Nephron (organoid): ENCODE results near the gene ZEB2.
A peak's percentile ranks its signal among the peaks of the same experiment; 100 is the strongest.

Experiments
- H3K27ac Mint-ChIP-seq, 3 experiments: 2 replicates each; pipeline ENCODE4 v1.8.0; 2020; ENCODE audit warnings: mixed read lengths in 3 of 3, mild to moderate bottlenecking in 2 of 3, moderate library complexity in 1 of 3
- H3K27me3 Mint-ChIP-seq: 2 replicates; pipeline ENCODE4 v1.8.0; 2021; ENCODE audit warnings: low read depth, mild to moderate bottlenecking, moderate library complexity, mixed read lengths
- H3K36me3 Mint-ChIP-seq: 2 replicates; pipeline ENCODE4 v1.8.0; 2020; ENCODE audit warnings: low read depth, mixed read lengths
- H3K4me1 Mint-ChIP-seq: 2 replicates; pipeline ENCODE4 v1.8.0; 2020; ENCODE audit warnings: mixed read lengths
- H3K4me3 Mint-ChIP-seq, 3 experiments: 2 replicates each; pipeline ENCODE4 v1.8.0; 2020; ENCODE audit warnings: mild to moderate bottlenecking in 3 of 3, mixed read lengths in 3 of 3, moderate library complexity in 2 of 3
- H3K9me3 Mint-ChIP-seq: 2 replicates; pipeline ENCODE4 v1.8.0; 2020; ENCODE audit warnings: mixed read lengths
- TF ChIP-seq, protein P1 (sequence below), 3 experiments: fragments of 200-600 bp; sonication (generic); IDR thresholded peaks; one replicate each; pipeline ENCODE4 v1.5.0; 2021; ENCODE audit warnings: antibody characterized with exemption in 3 of 3; ENCODE audit not compliant: unreplicated experiment in 3 of 3

ZEB2 gene

DNA sequence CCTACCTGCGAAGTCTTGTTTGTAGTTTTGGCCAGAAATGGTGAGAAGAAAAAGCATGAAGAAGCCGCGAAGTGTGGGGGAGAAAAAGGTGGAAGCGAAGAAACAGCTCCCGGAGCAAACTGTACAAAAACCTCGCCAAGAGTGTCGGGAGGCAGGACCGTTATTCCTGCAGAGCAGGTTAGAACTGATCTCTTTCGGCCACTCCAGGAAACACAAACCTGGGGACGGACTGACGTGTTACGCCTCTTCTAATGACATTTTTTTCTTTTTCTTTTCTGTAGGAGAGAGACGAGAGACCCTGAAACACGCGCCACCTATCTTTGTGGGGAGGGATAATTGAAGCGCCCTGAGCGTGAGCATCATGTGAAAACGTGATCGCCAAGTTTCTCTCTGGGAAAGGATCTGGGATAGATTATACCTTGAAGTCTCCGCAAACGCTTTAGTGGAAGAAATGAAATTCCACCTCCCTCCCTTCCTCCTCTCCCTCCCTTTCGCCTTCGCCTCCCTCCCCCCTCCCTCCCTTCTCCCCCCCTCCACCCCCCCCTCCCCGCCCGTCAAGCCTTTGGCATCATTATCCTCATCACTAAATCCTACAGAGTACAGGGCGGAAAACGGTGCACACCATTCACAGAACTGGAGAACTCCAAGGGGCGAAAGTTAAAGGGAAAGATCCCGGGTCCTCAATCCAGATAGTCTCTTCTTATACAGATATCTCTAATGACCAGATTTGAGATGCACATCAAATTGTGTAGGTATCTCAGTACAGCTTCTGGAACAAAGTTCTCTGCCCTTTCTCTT lies at the start of gene ZEB2:
Gene ZEB2, minus strand, starts transcription at position 186 of the 798 bp plus-strand sequence. CDS start 2,769 bp downstream, outside the sequence.
- Mint-ChIP-seq H3K4me3 (no peak within 1 kb of the TSS), H3K27ac (no peak within 1 kb of the TSS), H3K27me3 (peaks cover 28% of the 10 kb centered on the region), H3K9me3 (no peaks in the 10 kb centered on the region), H3K4me1 (peaks cover 36% of the 10 kb centered on the region), H3K36me3 (peaks cover 14% of the 10 kb centered on the region)
- TF ChIP-seq, protein P1, sequence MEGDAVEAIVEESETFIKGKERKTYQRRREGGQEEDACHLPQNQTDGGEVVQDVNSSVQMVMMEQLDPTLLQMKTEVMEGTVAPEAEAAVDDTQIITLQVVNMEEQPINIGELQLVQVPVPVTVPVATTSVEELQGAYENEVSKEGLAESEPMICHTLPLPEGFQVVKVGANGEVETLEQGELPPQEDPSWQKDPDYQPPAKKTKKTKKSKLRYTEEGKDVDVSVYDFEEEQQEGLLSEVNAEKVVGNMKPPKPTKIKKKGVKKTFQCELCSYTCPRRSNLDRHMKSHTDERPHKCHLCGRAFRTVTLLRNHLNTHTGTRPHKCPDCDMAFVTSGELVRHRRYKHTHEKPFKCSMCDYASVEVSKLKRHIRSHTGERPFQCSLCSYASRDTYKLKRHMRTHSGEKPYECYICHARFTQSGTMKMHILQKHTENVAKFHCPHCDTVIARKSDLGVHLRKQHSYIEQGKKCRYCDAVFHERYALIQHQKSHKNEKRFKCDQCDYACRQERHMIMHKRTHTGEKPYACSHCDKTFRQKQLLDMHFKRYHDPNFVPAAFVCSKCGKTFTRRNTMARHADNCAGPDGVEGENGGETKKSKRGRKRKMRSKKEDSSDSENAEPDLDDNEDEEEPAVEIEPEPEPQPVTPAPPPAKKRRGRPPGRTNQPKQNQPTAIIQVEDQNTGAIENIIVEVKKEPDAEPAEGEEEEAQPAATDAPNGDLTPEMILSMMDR (IDR thresholded peaks at IDR 0.05; ENCODE audit: unreplicated experiment in 3 of 3): peak; percentile 53 to 67 (median 60)

GRCh38 chr2:144567745-144568144 lies 47.8 kb upstream of the ZEB2 start:
- TF ChIP-seq, protein P1 (IDR thresholded peaks at IDR 0.05; ENCODE audit: unreplicated experiment in 3 of 3): no peak
- Mint-ChIP-seq H3K4me3 (no peak overlapping the region), H3K4me1 (no peaks in the 10 kb centered on the region), H3K9me3 (no peaks in the 10 kb centered on the region), H3K36me3 (no peaks in the 10 kb centered on the region), H3K27ac (no peak overlapping the region), H3K27me3 (no peaks in the 10 kb centered on the region)

GRCh38 chr2:144566448-144566847 lies 46.5 kb upstream of the ZEB2 start:
- no peak overlapping the region for H3K4me3 Mint-ChIP-seq
- no peaks in the 10 kb centered on the region for H3K9me3 Mint-ChIP-seq
- H3K4me1 Mint-ChIP-seq: no peaks in the 10 kb centered on the region
- no peaks in the 10 kb centered on the region for H3K27me3 Mint-ChIP-seq
- H3K27ac Mint-ChIP-seq: no peak overlapping the region
- TF ChIP-seq, protein P1 (IDR thresholded peaks at IDR 0.05; ENCODE audit: unreplicated experiment in 3 of 3): no peak
- no peaks in the 10 kb centered on the region for H3K36me3 Mint-ChIP-seq

DNA sequence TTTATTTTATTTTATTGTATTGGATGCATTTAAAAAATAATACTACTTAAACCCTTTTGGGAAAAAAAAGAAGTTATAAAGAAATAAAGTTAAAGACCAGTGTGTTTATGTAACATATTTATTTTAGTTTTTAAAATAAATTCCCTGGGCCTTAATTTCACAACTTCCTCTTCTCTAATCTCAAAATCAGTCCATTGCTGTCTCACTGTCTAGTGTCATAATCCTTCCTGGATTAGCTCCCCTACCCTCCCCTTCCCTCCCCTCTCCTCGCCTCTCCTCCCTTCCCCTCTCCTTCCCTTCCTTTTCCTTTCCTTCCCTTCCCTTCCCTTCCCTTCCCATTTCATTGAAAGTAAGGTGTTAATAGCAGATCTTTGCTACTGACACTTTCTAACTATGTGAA lies 40.3 kb upstream of the ZEB2 start:
- H3K27me3 Mint-ChIP-seq: no peaks in the 10 kb centered on the region
- no peaks in the 10 kb centered on the region for H3K36me3 Mint-ChIP-seq
- H3K4me3 Mint-ChIP-seq: no peak overlapping the region
- peaks cover 3% of the 10 kb centered on the region for H3K9me3 Mint-ChIP-seq
- TF ChIP-seq, protein P1 (IDR thresholded peaks at IDR 0.05; ENCODE audit: unreplicated experiment in 3 of 3): no peak
- no peak overlapping the region for H3K27ac Mint-ChIP-seq
- no peaks in the 10 kb centered on the region for H3K4me1 Mint-ChIP-seq

GRCh38 chr2:144559681-144560080 lies 39.8 kb upstream of the ZEB2 start:
- Mint-ChIP-seq H3K27me3 (no peaks in the 10 kb centered on the region), H3K4me1 (peaks cover 2% of the 10 kb centered on the region), H3K27ac (no peak overlapping the region), H3K9me3 (peaks cover 3% of the 10 kb centered on the region), H3K4me3 (no peak overlapping the region), H3K36me3 (no peaks in the 10 kb centered on the region)
- TF ChIP-seq, protein P1 (IDR thresholded peaks at IDR 0.05; ENCODE audit: unreplicated experiment in 3 of 3): no peak

DNA sequence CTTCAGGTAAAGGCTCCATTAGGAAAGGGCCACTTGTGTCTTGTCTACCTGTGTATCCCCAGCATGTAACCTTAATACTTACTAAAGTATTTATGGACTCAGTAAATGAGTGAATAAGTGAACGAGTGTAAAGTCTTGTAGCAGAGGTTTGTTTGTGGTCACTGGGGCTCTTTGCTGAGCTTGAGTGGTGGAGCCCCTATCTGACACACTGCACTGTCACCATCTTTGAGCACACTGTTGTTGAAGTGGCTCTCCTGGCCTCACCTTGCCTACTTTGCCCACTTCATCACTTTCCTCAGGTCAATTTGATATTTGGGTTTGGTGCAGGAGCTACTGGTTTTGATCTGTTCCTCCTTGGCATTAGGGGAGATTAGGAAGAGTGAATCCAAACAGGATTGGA lies 39.3 kb upstream of the ZEB2 start:
- Mint-ChIP-seq H3K9me3 (peaks cover 3% of the 10 kb centered on the region), H3K36me3 (no peaks in the 10 kb centered on the region), H3K4me3 (no peak overlapping the region), H3K4me1 (peaks cover 7% of the 10 kb centered on the region), H3K27ac (no peak overlapping the region), H3K27me3 (no peaks in the 10 kb centered on the region)
- TF ChIP-seq, protein P1 (IDR thresholded peaks at IDR 0.05; ENCODE audit: unreplicated experiment in 3 of 3): no peak
